SK-N-SH treated with all-trans-retinoic acid at 6 μM for 48 hours (cell line): ENCODE results near the gene DERA.

ENCODE experiments used
- ATAC-seq: fragments of 200-7000 bp; cut with Tn5 transposase; 3 replicates; pipeline ENCODE4 v1.9.1; 2020; ENCODE audit warnings: mild to moderate bottlenecking, moderate library complexity
- ARNTL ChIP-seq: fragments of 450-650 bp; formaldehyde crosslinking; IDR thresholded peaks from 2 replicates; pipeline ENCODE4 v1.5.0; 2020; ENCODE audit warnings: low read depth, mild to moderate bottlenecking, moderate library complexity, borderline replicate concordance
- BACH2 ChIP-seq: fragments of 250-450 bp; sonication (Bioruptor Pico); IDR thresholded peaks from 2 replicates; pipeline ENCODE4 v1.9.0; 2021; ENCODE audit warnings: mild to moderate bottlenecking, borderline replicate concordance
- CREB5 ChIP-seq: fragments of 250-450 bp; sonication (Bioruptor Pico); IDR thresholded peaks from 2 replicates; pipeline ENCODE4 v1.5.1; 2020; ENCODE audit warnings: low read depth, mild to moderate bottlenecking, moderate library complexity
- CSRNP3 ChIP-seq: fragments of 250-450 bp; sonication (Bioruptor Pico); IDR thresholded peaks from 2 replicates; pipeline ENCODE4 v1.5.1; 2021; ENCODE audit warnings: mild to moderate bottlenecking, moderate library complexity
- ESRRG ChIP-seq: fragments of 250-450 bp; sonication (Bioruptor Pico); IDR thresholded peaks from 2 replicates; pipeline ENCODE4 v1.6.1; 2021; ENCODE audit warnings: mild to moderate bottlenecking
- GLIS3 ChIP-seq: fragments of 250-450 bp; sonication (Bioruptor Pico); IDR thresholded peaks from 2 replicates; pipeline ENCODE4 v1.5.0; 2020; ENCODE audit warnings: mild to moderate bottlenecking, moderate library complexity
- ISL1 ChIP-seq: fragments of 250-450 bp; sonication (Bioruptor Pico); IDR thresholded peaks from 2 replicates; pipeline ENCODE4 v2.1.2; 2022; ENCODE audit warnings: mild to moderate bottlenecking, moderate library complexity
- OSR1 ChIP-seq: fragments of 250-450 bp; sonication (Bioruptor Pico); IDR thresholded peaks from 2 replicates; pipeline ENCODE4 v1.8.0; 2022; ENCODE audit warnings: moderate library complexity, mild to moderate bottlenecking, inconsistent platforms
- PATZ1 ChIP-seq: fragments of 250-450 bp; sonication (Bioruptor Pico); IDR thresholded peaks from 2 replicates; pipeline ENCODE4 v1.8.0; 2020; ENCODE audit warnings: mild to moderate bottlenecking, moderate library complexity, borderline replicate concordance
- POU6F1 ChIP-seq: fragments of 250-450 bp; sonication (Bioruptor Pico); IDR thresholded peaks from 2 replicates; pipeline ENCODE4 v1.8.0; 2021; ENCODE audit warnings: low read depth, mild to moderate bottlenecking, moderate library complexity, borderline replicate concordance
- PPARA ChIP-seq: fragments of 250-450 bp; sonication (Bioruptor Pico); IDR thresholded peaks from 2 replicates; pipeline ENCODE4 v1.5.0; 2020; ENCODE audit warnings: mild to moderate bottlenecking, borderline replicate concordance
- RARB ChIP-seq: fragments of 250-450 bp; sonication (Bioruptor Pico); IDR thresholded peaks from 2 replicates; pipeline ENCODE4 v1.8.0; 2021; ENCODE audit warnings: mild to moderate bottlenecking, moderate library complexity
- SNAI2 ChIP-seq: fragments of 250-450 bp; sonication (Bioruptor Pico); IDR thresholded peaks from 2 replicates; pipeline ENCODE4 v1.5.0; 2020; ENCODE audit warnings: mild to moderate bottlenecking, moderate library complexity
- TCF4 ChIP-seq: fragments of 250-450 bp; sonication (Bioruptor Pico); IDR thresholded peaks from 2 replicates; pipeline ENCODE4 v1.8.0; 2021; ENCODE audit warnings: mild to moderate bottlenecking, moderate library complexity, borderline replicate concordance
- TOX ChIP-seq: fragments of 250-450 bp; sonication (Bioruptor Pico); IDR thresholded peaks from 2 replicates; pipeline ENCODE4 v1.8.0; 2021; ENCODE audit warnings: mild to moderate bottlenecking, moderate library complexity, borderline replicate concordance
- TSHZ2 ChIP-seq: fragments of 250-450 bp; sonication (Bioruptor Pico); IDR thresholded peaks from 2 replicates; pipeline ENCODE4 v1.5.0; 2020; ENCODE audit warnings: mild to moderate bottlenecking, moderate library complexity
- ZC3H10 ChIP-seq: fragments of 250-450 bp; sonication (Bioruptor Pico); IDR thresholded peaks from 2 replicates; pipeline ENCODE4 v1.5.1; 2021; ENCODE audit warnings: mild to moderate bottlenecking, moderate library complexity
- ZFP3 ChIP-seq: fragments of 250-450 bp; sonication (Bioruptor Pico); IDR thresholded peaks from 2 replicates; pipeline ENCODE4 v1.5.0; 2020; ENCODE audit warnings: mild to moderate bottlenecking, moderate library complexity
- ZFP30 ChIP-seq: fragments of 450-650 bp; formaldehyde crosslinking; IDR thresholded peaks from 2 replicates; pipeline ENCODE4 v1.5.0; 2022; ENCODE audit warnings: mild to moderate bottlenecking, moderate library complexity
- ZNF565 ChIP-seq: fragments of 450-650 bp; formaldehyde crosslinking; conservative IDR thresholded peaks from 2 replicates; pipeline ENCODE4 v1.5.0; 2020; ENCODE audit warnings: low read depth, mild to moderate bottlenecking, moderate library complexity
- ZNF70 ChIP-seq: fragments of 450-650 bp; formaldehyde crosslinking; IDR thresholded peaks from 2 replicates; pipeline ENCODE4 v1.5.0; 2020; ENCODE audit warnings: mild to moderate bottlenecking, moderate library complexity
- ZNF8 ChIP-seq: fragments of 450-650 bp; formaldehyde crosslinking; IDR thresholded peaks from 2 replicates; pipeline ENCODE4 v1.5.0; 2020; ENCODE audit warnings: mild to moderate bottlenecking, moderate library complexity

DERA gene

GRCh38 chr12:16018306-16018705 is 107.2 kb downstream of the DERA start (continued):
- TF ChIP-seq CSRNP3 (no peak), OSR1 (CRISPR knock-in tag) (no peak), SNAI2 (no peak), TOX (CRISPR knock-in tag) (no peak)

GRCh38 chr12:16019136-16019535 is 108.0 kb downstream of the DERA start:
- ATAC-seq = no peak
- TF ChIP-seq TSHZ2 (no peak), ISL1 (CRISPR knock-in tag) (no peak), CREB5 (no peak), ZC3H10 (CRISPR knock-in tag) (no peak), ZFP3 (CRISPR knock-in tag) (no peak), ZNF70 (no peak), OSR1 (CRISPR knock-in tag) (no peak), PATZ1 (no peak), TCF4 (CRISPR knock-in tag) (no peak), ARNTL (CRISPR knock-in tag) (no peak), RARB (CRISPR knock-in tag) (no peak), PPARA (CRISPR knock-in tag) (no peak), TOX (CRISPR knock-in tag) (no peak), POU6F1 (CRISPR knock-in tag) (no peak), BACH2 (no peak), GLIS3 (CRISPR knock-in tag) (no peak), ZFP30 (no peak)

GRCh38 chr12:16020031-16020430 is 108.9 kb downstream of the DERA start:
- ATAC-seq = no peak
- TF ChIP-seq ESRRG (CRISPR knock-in tag) (no peak), TOX (CRISPR knock-in tag) (no peak), POU6F1 (CRISPR knock-in tag) (no peak), BACH2 (no peak), ZNF565 (CRISPR knock-in tag) (no peak), ARNTL (CRISPR knock-in tag) (no peak), TSHZ2 (no peak), SNAI2 (no peak), OSR1 (CRISPR knock-in tag) (no peak), RARB (CRISPR knock-in tag) (no peak), ZNF8 (CRISPR knock-in tag) (no peak), CREB5 (no peak), ZC3H10 (CRISPR knock-in tag) (no peak), ZFP30 (no peak)
